GM19023 (cell line): ENCODE measurements around the gene DLGAP4.

Experiments
- ATAC-seq: cut with Tn5 transposase; IDR thresholded peaks from one replicate; pipeline ENCODE4 v1.9.1; 2021; ENCODE audit warnings: mild to moderate bottlenecking, moderate library complexity; ENCODE audit not compliant: unreplicated experiment

The DLGAP4 gene

GRCh38 chr20:36307412-36308325 lies 1.5 kb downstream of the DLGAP4 start:
- ATAC-seq = no peak

- no peak for ATAC-seq
Observed at GRCh38 chr20:36308353-36308752, 2.2 kb downstream of the DLGAP4 start.

GRCh38 chr20:36308986-36309385 lies 2.8 kb downstream of the DLGAP4 start:
- ATAC-seq = no peak

GRCh38 chr20:36309643-36310042 lies 3.5 kb downstream of the DLGAP4 start:
- ATAC-seq = no peak

DNA sequence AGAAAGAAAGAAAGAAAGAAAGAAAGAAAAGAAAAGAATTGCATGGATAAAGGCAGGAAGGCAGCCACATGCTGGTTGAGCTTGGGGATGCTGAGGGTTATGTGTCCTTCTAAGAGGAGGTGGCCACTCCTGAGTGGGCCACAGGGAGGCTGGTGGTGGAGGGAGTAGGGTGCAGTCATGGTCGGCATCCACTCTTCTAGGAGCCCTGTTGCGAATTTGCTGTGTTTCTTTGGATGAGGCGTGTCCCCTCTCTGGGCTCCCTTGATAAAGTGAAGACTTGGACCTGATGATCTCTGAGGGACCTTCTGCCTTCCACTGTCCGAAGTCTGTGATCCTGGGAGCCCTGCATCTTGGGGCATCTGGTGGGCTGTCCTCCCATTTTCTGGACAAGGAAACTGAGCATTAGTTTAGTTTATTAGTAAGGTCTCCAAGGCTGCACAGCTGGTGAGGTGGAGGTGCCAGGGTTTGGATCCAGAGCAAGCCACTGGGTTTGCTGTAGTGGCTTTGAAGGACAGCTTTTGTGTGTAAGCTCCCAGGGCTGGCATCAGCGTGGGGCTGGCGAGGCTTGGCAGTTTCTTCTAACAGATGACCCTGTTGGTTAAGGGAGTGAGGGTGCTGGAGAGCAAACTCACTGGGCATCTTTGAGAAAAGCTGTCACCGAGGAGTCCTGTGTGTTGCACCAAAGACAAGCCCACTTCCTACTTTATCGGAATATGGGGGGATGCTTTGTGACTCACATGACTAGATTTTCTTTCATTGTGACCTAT lies 4.3 kb downstream of the DLGAP4 start:
- ATAC-seq = no peak

DNA sequence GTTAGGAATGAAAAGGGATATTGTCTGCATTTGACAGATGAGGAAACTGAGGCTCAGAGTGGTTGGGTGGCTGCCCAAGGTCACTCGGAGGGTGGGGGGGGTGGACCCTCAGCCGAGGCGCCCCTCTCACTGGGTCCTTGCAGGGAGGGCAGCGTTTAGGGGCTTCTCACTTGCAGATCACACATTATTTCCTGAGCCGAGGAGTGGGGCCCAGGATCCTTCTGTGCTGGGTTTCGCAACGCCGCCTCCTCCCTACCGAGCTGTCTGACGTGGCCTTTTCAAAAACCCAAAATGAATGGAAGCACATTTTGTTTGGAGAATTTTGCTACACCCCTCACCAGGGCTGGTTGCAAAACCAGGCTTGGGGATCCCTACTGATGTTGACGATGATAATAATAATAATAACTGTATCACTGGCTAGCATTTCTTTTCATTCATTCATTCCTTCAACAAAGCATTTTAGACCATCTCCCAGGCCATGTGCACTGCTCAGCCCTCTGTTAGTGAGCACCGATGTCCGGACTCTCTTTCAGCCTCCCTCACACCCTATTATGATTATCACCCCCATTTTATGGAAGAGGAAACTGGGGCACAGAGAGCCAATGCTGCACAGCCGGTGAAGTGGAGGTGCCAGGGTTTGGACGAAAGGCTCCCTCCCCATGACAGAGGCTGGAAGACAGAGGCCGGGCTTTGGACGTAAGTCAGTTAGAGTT lies 5.2 kb downstream of the DLGAP4 start:
- ATAC-seq = no peak

- no peak for ATAC-seq
Observed at GRCh38 chr20:36311854-36312723, 6.0 kb downstream of the DLGAP4 start.

GRCh38 chr20:36312724-36313441 lies 6.7 kb downstream of the DLGAP4 start:
- no peak for ATAC-seq

DNA sequence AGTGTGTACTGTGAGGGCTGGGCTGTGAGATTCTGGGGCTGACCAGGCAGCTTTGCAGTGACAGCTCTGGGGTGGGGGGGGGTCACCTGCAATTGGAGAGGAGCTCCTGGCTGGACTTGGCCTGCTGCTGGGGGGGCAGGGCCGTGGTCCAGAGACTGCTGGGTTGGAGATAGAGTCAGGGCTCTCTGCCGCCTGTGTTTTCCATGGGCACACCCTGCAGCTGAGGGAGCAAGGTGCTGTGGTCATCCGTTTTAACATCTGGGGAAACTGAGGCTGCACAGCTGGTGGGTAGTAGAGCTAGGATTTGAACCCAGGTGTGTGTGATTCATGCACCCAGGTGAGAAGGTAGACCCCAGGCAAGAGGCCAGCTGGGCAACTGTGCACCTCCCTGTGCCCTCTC lies 7.3 kb downstream of the DLGAP4 start:
- ATAC-seq = no peak

- ATAC-seq = no peak
Observed at GRCh38 chr20:36313926-36314325, 7.8 kb downstream of the DLGAP4 start.

- ATAC-seq = no peak
Observed at GRCh38 chr20:36314734-36315544, 8.8 kb downstream of the DLGAP4 start.

DNA sequence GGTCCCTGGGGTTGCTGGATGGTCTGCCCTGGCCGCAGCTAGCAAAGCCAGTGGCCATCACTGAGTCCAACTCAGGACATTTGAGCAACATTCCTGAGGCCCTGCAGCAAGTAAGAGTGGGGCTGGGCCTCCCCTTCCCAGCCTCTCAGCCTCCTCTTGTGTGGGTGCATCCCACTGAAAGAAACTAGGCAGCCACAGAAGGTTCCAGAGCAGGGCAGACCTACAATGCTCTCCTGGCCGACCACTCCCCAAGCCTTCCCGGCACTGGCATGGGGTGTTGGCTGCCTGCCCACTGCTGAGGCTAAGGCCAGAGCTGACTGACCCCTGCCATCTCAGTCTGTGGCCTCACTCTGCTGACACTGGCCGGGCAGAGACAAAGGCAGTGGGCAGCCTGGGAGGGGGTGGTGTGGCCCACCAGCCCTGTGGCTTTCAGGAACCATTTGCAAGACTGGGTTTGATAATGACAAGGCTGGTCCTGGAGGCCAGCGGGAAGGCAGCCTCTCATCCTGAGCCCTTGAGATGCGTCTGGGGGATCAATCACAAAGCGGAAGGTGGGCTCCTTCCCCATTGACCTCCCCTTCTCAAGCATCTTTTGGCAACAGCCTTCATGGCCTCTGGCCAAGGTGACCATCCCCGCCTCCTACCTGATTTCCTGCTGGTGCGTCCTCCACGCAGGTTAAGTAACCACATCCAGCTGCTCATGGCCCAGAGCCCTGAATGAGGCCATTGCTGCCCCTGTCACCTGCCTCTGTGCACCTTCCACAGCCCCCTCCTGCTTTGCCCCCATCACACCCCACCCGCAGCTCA lies 9.6 kb downstream of the DLGAP4 start:
- no peak for ATAC-seq

DNA sequence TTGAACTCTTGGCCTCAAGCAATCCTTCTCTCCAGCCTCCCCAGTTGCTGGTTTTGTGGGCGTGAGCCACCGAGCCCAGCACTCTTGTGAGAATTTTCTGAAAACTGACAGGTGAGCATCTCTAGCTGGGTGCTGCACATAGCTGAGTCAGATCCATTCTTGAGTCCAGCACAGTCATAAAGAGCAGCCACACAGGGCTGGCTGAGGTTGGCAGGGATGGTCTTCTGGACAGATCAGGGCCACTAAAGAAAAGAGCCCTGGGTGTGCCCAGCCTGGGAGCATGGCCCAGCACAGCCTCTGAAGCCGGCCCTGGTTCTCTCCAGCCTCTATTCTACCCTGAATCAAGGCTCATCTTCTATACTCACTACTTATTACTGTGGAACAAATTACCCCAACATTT lies 11.5 kb downstream of the DLGAP4 start:
- ATAC-seq = no peak

DNA sequence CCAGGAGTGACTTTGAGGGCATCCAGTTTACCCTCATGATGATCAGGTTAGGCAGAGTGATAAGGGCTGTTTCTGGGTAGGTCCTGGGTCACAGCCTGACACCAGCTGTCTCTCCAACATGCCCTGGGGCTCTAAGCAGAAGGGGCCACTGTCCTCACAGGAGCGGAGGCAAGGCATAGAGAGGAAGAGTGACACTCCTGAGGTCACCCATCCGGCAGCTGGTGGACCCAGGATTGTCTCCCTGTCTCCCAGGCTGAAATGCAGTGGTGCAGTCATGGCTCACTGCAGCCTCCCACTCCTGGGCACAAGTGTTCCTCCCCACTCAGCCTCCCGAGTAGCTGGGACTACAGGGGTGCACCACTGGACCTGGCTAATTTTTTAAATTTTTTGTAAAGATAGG lies 12.0 kb downstream of the DLGAP4 start:
- ATAC-seq = no peak

GRCh38 chr20:36319356-36320260 lies 13.5 kb downstream of the DLGAP4 start:
- ATAC-seq = no peak

- ATAC-seq = no peak
Observed at GRCh38 chr20:36320261-36320897, 14.2 kb downstream of the DLGAP4 start.
